ENCODE results near the gene KCNQ1.

KCNQ1 gene

DNA sequence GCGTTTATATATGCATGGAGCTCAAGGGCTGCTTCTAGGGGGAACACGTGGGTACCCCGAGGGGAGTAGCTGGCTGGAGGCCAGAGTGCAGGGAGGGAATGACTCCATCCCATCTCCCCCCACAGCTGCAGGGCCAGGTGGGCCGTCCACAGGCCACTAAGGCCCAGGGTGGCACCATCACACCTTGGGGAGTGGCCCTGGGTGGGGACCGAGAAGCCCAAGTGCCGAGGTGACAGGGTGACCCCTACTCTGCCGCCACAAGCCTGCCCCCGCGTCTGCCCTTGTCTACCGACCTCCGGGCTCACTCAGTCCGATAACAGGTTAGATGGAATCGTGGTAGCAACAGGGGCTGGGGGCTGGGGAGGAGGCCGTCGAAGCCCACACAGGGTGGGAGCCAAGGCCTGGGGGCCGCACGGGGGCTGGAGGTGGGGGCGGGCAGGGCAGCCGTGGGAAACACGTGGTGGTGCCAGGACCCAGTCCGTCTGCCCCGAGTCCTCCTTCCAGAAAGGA, 129.3 kb downstream of the KCNQ1 start:
- DNase-seq = no peak

DNA sequence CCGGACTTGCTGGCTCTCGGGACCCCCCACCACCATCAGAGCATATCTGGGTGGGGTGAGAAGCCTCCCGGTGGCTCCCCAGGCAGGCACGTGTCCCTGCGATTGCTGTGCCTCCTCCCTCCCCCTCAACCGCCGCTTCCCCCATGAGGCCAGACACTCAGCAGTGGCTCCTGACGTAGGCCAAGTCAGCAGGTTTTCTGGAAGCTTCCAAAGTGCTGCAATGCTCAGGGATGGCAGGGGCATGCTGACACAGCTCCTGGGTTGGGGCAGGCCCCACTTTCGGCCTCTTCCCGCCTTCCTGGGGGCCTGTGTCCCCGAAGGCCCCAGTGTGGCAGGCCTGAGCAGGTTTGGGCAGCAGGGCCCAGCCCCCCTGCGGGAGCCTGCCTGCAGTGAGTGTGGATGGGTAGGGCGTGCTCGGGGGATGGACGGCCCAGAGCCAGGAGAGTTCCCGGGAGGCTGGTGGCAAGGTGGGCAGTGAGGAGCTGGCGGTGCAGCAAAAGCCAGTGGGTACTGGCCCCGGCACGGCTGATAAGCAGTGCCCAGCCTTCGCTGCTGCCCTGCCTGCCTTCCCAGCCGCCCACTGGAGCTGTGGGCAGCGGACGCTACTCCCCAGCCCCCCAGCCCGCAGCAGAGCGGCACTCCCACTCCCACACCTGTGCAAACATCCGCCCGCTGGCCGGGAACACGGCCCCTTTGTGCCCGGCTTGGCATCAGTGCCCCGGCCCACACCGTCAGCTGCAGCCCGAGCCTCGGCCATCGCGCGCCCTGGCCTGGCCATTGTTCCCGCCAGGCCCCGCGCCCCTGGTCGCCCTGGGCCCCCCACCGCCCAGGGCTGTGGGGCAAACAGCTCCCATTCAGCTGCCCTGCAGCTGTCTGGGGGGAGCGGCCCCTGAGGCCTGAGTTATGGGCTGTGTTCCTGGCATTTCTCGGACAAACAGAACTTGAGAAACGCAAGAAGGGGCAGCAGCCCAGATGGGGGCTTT, 130.0 kb downstream of the KCNQ1 start:
- no peak for DNase-seq

DNA sequence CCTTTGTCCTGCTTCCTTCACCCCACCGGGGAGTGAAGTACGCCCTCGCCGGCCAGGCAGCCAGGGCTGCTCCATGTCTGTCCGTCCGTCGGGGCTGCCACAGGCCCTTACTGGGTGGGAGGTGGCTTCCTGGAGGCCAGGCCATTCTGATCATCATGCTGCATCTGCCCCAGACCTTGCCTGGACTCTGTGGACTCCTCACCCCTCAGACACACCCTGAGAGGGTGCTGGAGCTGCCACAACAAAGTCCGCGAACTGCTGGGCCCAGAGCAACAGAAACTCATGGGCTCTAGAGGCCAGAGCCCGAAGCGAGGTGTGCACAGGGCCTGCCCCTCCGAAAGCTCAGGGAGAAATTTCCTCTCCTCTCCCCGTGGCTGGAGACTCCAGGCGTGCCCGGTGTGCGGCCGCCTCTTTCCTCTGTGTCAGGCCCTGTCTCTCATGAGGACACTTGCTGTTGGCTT, 130.8 kb downstream of the KCNQ1 start:
- DNase-seq = no peak

DNA sequence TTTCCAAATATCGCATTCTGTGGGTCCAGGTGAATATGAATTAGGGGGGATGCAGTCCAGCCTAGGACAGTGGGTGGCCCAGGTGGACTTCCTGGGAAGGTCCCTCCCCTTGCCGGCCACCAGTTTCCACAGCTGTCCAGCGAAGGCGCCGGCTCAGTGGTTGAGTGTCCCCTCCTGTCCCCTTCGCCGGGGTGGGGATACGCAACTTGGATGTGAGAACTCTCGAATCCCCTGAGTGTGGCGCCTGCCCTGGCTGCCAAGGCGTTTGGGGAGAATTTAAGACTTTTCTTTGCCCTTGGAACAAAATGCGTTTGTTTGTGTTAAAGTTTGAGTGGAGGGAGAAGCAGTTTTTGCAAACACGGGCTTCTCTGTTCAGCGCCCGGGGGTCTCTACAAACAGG, 131.3 kb downstream of the KCNQ1 start:
- DNase-seq = no peak

DNA sequence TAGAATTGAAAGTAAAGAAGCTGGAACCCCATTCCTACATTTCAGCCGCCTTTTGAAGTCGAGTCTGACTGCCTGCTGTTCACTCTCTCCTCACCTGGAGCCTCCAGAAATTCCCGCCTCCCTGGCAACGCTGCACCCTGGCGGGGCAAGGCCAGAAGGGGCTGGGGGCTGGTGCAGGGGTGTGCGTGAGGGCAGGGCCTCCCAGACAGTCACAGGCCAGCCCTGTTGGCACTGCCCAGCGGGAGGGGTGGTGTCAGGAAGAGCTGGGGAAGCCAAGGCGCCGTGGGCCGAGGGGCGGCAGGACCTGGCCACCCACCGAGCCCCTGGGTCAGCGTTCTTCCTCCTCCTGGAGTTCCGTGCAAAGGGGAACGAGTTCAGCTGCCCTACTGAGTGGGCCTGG, 131.7 kb downstream of the KCNQ1 start:
- no peak for DNase-seq

DNA sequence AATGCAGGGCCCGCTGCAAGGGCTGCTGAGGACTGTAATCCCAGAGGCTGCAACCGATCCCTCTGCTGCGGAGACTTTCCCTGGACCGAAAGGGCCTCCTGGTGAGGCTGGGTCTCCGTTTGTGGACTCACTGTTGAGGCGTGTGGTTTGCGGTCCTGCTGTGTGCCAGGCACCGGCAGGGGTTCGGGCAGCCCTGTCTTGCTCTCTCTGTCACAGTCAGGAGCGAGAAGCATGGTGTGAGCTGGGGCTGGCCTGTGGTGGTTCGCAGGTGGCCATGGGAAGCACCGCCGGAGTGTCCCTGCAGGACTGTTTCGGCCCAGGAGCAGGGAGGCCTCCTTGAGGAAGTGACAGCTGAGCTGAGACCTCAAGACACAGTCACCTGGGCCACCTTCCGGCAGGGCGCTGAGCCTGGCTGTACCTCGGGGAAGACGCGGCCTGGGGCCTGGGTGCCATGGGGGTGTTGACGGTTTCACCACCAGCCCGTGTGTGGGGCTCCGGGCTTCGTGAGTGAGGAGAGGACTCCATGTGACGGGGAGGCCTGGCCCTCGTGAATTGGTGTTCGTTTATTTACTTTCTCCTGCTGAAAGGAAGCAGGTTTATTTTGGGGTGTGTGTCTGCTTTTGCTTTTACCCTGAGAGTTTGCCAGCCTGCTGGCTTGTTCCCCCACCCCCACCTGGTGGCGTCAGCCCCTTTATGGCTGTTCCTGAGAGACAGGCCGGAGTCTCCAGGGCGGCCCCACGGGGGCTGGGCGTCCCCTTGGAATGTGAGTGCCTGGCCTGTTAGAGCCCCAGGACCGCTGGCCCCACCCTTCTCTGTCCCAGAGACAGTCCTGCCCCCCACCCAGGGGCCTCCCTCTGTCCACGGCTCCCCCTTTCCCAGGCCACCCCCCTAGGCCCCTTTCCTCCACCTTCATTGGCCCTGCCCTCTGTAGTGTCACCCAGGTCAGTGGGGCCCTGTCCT, 132.5 kb downstream of the KCNQ1 start:
- DNase-seq = no peak

DNA sequence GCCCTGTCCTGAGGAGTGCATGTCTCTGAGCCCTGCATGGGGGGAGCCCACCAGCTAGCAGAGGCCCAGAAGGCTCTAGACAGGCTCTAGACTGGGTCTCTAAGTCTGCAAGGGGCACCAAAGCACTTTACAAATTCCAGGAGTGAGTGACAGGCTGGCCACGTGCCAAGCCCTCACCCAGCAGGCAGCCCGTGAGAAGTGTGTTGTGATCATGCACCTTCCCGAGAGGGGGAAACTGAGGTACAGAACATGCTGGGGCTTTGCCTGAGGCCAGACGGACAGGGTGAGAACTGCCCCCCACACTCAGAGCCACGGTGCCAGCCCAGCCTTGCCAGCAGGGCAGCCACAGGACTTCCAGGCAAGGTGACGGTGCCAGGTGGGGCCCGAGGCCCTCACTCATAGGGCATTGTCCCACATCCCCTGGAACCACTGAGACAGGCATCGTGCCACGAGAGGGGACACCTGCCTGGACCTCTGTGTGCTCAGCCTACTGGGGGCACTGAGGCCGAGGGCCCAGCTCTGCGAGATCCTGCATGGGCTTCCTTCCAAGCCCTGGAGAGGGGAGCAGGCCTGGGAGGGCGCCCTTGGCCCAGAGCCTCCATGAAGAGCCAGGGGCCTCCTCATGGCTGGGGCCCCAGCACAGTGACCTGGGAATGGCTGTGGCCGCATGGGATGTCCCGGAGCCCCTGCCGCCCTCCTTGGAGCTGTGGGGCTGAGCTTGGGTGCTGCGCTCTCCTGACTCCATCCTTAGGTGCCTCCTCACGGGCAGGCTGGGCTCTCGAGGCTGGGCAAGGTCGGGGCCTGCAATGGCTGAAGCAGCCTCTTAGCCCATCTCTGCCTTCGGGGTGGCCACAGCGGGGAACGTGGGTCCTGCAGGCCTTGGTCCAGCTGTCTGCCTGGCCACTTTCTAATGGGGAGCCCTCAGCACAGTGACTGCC, 133.5 kb downstream of the KCNQ1 start:
- no peak for DNase-seq

DNA sequence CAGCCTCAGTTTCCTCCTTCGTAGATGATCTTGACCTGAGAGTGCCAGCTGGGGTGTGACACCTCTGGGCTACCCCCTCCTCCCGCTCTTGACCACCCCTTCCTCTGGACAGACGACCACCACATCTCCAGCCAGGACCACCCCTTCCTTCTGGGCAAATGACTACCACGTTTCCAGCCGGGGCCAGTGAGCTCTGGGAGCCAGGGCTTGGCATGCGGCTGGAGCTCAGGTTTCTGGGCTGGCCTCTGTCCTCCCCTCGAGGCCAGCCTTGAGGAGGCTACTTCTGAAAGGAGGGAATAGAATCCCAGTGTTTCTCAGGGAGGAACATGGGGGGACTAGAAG, 134.1 kb downstream of the KCNQ1 start:
- no peak for DNase-seq

DNA sequence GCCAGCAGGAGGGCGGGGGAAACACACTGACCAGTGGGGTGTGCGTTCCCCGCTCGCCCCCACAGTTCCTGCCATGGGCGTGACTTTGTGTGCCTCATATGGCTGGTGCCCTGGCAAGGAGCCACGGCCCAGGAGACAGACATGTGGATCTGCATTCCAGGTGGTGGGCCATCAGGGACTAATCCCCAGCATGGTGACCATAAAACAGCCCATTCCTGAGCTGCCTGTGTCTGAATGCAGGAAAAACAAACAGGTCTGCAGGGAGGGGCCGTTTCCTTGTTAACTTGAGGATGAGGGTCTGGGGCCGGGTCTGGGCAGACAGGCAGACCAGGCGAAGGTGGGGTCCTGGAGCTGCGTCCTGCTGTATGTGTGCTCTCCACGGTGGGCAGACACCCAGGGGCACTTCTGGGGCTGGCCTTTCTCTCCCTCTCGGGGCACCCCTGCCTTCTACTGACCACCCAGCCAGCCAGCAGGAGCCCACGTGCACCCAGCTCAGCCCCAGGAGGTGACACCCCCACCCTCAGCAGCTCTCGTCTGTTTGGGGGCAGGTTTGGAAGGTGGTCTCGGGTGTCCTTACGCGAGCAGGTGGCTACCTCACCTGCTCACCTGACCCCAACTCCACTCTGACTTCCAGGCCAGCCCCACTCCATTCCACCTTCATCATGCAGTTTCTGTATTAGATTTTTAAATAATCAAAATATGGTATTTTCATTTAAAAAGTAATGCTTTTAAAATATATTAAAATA, 134.7 kb downstream of the KCNQ1 start:
- no peak for DNase-seq

DNA sequence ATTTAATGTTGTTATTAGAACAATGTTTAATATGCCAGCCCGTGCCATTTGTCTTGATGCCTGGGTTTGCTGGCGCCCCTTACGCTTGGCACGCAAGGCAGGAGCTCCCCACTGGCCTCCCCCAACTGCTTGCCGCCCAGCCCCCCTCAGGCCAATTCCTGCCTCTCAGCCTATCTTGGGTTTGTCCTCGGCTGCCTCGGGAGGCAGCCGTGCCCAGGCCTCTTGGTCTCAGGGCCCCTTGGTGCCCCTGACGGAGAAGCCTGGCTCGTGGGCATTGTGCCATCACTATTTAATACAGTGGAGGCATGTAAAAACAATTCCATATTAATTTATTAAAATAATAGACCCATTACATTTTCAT, 135.2 kb downstream of the KCNQ1 start:
- no peak for DNase-seq

DNA sequence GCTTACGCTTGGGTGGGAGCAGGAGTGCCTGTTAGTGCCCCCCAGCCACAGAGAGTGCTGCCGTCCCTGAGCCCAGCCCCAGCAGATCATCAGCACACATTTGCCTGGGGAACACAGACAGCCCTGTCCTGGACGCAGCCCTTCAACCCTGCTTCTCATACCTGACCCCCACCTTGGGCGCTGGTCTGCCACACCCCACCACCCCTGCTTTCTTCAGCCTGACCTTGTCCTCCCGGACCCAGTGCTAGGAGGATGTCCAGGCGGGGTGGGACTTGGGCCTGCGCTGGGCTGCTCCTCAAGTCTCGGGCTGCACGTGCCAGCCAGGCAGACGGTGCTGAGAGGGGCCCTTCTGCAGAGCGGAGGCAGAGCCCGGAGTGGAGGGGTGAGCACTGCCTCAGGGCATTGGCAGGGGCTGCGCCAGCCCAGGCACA, 135.8 kb downstream of the KCNQ1 start:
- DNase-seq = no peak

DNA sequence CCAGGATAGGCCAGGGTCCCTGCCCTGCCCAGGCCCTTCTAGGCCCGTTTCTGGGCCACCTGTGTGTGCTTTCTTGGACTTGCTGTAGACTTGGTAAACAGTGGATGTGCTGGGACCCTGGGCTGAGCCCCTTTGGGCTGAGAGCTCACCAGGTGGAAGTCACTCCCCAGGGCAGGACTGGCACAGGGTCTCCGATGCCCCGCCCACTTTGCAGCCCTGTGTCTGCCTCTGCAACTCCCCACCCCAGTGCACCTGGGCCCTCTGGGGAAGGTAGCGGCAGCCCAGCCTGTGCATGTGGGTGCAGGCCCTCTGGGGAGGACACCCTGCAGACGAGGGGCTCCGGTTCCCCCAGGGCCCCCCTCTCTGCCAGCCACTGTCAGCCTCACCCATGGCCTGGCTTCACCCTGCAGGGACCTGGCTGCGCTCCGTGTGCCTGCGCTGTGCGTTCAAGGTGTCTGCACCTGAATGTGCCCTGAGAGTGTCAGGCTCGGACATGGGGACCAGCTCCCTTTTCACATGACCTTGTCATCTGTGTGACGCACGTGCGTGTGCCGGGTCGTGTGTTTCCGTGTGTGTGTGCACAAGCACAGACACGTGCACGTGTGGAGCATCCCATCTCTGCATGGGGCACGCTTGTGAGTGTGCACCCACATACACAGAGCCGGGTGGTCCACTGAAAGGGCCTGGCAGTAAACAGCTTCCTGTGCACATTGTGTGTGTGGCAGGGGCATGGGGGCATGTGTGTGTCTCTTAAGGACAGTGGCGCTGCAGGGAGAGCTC, 136.5 kb downstream of the KCNQ1 start:
- DNase-seq = no peak

DNA sequence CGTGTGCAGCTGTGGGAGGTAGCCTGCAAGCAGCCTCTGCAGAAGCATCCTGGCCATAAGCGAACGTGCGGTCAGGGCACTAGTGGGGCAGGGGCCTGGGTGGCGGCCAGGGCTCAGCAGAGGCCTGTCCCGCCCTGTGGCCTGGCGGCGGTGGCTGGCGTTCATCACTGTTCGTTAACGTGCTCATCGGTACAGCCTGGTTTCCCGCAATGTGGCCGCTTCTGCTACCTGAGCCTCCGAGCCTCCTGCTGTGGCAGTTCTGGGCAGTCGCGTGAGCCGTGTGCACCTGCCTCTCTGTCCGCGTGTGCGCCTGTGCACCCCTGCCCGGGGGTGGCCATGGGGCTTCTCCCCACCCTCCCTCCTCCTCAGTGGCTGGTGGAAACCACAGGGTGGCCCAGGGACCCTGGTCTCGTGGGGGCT, 137.1 kb downstream of the KCNQ1 start:
- DNase-seq = no peak

DNA sequence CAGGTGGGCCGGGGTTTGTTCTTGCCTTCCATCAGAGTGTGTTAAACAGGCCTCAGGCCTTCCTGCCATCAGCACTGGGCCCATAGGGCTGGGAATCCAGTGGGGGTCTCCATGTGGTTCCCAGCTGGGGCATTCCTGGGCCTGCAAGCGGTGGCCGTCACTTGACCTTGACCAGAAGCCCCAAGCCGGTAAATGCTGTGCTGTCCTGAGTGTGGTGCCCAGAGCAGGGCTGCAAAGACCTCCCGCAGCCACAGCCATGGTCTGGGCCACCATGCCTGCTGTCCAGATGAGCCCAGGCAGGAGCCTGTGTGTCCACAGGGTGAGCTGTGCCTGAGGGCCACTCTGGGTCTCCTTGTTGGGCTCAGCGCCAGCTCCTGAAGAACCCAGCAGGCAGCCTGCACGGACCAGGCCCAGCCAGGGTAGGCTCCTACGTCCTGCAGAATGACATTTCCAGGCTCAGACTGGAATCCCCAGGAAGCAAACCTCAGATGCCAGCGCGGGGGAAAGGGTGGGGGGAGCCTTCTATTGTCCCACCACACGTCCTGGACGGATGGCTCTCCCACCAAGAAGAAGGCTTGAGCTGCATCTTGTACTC, 137.6 kb downstream of the KCNQ1 start:
- no peak for DNase-seq

DNA sequence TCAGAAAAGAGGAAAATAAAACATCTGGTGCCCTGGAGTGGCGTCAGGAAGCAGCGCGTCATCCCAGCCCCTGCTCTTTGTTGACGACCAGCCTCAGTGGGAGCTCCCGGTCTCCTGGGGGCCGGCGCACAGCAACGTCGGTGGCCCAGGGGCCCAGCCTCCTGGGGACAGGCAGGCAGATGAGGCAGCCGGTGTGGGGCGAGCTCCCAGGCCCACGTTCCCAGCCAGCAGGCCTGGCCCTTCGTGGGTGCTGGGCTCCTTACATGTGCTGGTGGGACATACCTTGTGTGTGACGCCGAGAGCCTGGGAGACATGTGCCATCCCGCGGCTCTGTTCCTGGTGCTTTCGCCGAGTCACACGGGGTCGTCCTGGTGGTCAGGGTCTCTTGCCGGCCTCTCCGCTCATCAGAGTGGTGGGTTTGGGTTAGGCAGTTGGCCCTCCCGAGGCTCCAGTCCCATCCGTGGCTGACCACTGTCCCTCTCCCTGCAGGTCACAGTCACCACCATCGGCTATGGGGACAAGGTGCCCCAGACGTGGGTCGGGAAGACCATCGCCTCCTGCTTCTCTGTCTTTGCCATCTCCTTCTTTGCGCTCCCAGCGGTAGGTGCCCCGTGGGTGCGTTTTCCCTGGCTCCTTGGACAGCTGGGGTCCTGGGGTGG, 138.3 kb downstream of the KCNQ1 start:
- DNase-seq = no peak

DNA sequence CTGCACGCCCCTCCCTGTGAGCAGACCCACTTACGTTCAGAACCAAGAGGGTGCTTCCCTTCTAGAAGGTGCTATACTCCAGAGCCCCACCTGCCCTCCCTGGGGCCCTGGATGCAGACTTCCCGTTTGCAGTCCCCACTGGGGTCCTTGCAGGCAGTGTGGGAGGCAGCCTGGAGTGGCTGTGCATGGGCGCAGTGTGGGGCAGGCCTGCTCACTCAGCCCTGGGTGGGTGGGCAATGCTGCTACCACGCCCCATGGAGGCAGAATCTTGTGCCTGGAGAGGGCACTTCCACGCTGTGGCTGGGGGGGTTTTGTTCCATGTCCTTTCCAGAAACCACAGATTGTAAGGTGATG, 138.8 kb downstream of the KCNQ1 start:
- DNase-seq = no peak

DNA sequence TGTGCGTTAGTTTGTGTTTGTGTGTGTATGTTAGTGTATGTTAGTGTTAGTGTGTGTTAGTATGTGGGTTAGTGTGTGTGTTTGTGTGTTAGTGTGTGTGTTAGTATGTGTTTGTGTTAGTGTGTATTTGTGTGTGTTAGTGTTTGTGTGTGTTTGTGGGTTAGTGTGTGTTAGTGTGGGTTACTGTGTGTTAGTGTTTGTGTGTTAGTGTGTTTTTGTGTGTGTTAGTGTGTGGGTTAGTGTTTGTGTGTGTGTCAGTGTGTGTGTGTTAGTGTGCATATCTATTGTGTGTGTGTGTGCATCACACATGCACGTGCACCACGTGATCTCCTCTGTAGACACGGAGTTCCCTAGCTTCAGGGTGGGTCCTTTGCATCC, 139.6 kb downstream of the KCNQ1 start:
- DNase-seq = no peak

DNA sequence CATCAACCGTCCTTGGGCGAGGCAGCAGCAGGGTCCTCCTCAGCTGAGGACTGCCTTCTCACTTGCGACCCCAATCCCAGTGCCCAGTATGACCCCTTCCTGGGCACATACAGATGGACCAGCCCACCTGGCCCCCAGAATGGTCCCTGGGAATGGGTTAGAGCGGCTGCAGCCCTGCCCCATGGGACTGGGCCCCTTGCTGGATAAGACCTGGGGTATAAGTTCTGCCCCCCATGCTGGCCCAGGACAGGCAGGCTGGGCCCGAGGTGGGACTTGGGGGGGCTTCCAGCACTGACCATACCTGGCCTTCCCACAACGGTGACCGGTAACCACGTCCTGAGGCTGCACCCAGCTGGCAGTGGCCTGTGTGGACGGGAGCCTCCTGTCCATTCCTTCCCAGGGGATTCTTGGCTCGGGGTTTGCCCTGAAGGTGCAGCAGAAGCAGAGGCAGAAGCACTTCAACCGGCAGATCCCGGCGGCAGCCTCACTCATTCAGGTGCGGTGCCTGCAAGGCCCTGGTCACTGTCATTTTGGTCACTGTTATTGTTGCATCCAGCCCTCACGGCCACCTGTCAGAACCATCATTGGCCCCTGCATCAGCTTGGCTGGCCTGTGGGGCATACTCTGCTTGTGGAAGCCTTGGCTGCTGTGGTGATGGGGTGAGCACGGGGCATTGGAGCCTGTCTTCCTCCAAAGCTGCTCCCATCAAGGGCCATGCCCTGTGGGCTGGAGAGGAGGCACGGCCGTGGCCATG, 140.2 kb downstream of the KCNQ1 start:
- DNase-seq = no peak

DNA sequence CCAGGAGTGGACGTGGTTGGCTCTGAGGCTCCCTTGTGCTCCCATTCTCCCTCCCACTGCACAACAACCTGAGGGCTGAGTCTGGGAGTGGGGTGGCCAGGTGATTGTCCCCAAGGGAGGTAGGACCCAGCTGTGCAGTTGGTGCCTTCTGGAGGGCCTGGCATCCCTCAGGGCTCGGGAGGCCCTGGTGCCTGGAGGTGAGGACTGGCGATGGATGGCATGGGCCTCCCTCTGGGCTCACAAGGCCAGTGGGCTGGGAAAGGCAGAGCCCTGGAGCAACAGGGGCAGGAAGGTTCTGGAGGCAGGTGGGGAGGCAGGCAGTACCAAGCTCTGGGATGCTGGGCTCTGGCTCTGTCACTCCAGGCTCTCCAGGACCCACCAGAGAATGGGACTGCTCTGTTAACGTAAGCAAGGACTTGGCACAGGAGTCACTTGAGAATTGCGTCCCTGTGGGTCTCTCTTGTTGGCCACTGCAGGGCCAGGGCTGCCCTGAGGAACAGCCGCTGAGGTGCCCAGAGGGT, 140.8 kb downstream of the KCNQ1 start:
- no peak for DNase-seq

All from fibroblast of skin of right biceps (primary cell).